WERI-Rb-1 (cell line): Measurements from ENCODE around the gene STK17B.

Experiments used
- DNase-seq: peaks from one replicate; pipeline ENCODE4 v3.0.0-alpha.2; 2020
- H3K27ac ChIP-seq: fragments of 250-450 bp; sonication (Bioruptor Pico); 2 replicates; pipeline ENCODE4 v1.5.1; 2020; ENCODE audit warnings: mild to moderate bottlenecking, moderate library complexity
- H3K27me3 ChIP-seq: fragments of 250-450 bp; sonication (Bioruptor Pico); 2 replicates; pipeline ENCODE4 v1.5.1; 2021; ENCODE audit warnings: mild to moderate bottlenecking, low read depth, moderate library complexity; ENCODE audit not compliant: insufficient read depth, severe bottlenecking
- H3K36me3 ChIP-seq: fragments of 250-450 bp; sonication (Bioruptor Pico); 2 replicates; pipeline ENCODE4 v1.5.1; 2020; ENCODE audit warnings: mild to moderate bottlenecking, moderate library complexity
- H3K4me3 ChIP-seq: 2 replicates; pipeline ENCODE4 v1.5.1; 2011; ENCODE audit warnings: low read depth, mild to moderate bottlenecking, control low read depth, low read length
- H3K9me3 ChIP-seq: fragments of 250-450 bp; sonication (Bioruptor Pico); 2 replicates; pipeline ENCODE4 v1.5.1; 2021; ENCODE audit warnings: mild to moderate bottlenecking, moderate library complexity; ENCODE audit not compliant: severe bottlenecking
- CTCF ChIP-seq: IDR thresholded peaks from 2 replicates; pipeline ENCODE4 v1.5.1; 2011; ENCODE audit warnings: low read depth, mild to moderate bottlenecking, control low read depth, inconsistent platforms, low read length

The STK17B gene

GRCh38 chr2:196086517-196087368, 84.6 kb downstream of the STK17B start:
- TF ChIP-seq CTCF: no peak
- Histone ChIP-seq H3K27ac (no peak overlapping the region), H3K4me3 (no peak overlapping the region), H3K27me3 (no peaks in the 10 kb centered on the region), H3K9me3 (peaks cover 7% of the 10 kb centered on the region), H3K36me3 (no peaks in the 10 kb centered on the region)
- no peak for DNase-seq

GRCh38 chr2:196083601-196084000, 87.8 kb downstream of the STK17B start:
- Histone ChIP-seq H3K27ac (no peak overlapping the region), H3K36me3 (no peaks in the 10 kb centered on the region), H3K4me3 (no peak overlapping the region), H3K9me3 (peaks cover 7% of the 10 kb centered on the region), H3K27me3 (no peaks in the 10 kb centered on the region)
- TF ChIP-seq CTCF: no peak
- no peak for DNase-seq
